Adrenal gland (tissue), 12 donors: Measurements from ENCODE around the gene KCNMB1. TPM values are rescaled to one million over a fixed set of nuclear protein-coding genes. Genes with fewer than 3 reads are reported as not detected.

ENCODE experiments used
- DNase-seq, 7 donors: peaks; one replicate each; pipeline ENCODE4 v3.0.0-alpha.2; 2019 to 2020
- H3K27ac ChIP-seq, 5 donors: fragments of 200-600 bp; sonication (generic) in 4 of 5; 1 replicate in 3 of 5; 2 replicates in 2 of 5; pipeline versions ENCODE4 v1.5.1 to v1.8.0; 2016 to 2020; ENCODE audit warnings: mild to moderate bottlenecking in 1 of 5
- H3K27me3 ChIP-seq: fragments of 200-600 bp; 2 replicates; pipeline ENCODE4 v1.8.0; 2021
- H3K36me3 ChIP-seq, 2 donors: fragments of 200-600 bp; replicated peaks in 1 of 2; 1 replicate in 1 of 2; 2 replicates in 1 of 2; pipeline versions ENCODE4 v1.5.1 to v1.8.0; 2018 to 2022
- H3K4me1 ChIP-seq, 2 donors: fragments of 200-600 bp; replicated peaks in 1 of 2; 1 replicate in 1 of 2; 2 replicates in 1 of 2; pipeline versions ENCODE4 v1.5.1 to v1.8.0; 2018 to 2021
- H3K4me3 ChIP-seq, 4 donors: fragments of 200-600 bp; sonication (generic) in 3 of 4; one replicate each; pipeline ENCODE4 v1.5.1; 2016 to 2018
- H3K9me3 ChIP-seq, 3 donors: fragments of 200-600 bp; sonication (generic) in 1 of 3; replicated peaks in 1 of 3; 1 replicate in 2 of 3; 2 replicates in 1 of 3; pipeline versions ENCODE4 v1.5.1 to v1.8.0; 2016 to 2021
- POLR2A ChIP-seq, 2 donors: fragments of 450-650 bp; IDR thresholded peaks; one replicate each; pipeline ENCODE4 v1.6.1; 2017; ENCODE audit warnings: antibody characterized with exemption in 2 of 2, mild to moderate bottlenecking in 2 of 2, moderate library complexity in 1 of 2
- WGBS, 4 donors: extraction: QIAGEN DNeasy Blood & Tissue Kit in 2 of 4; methylation state at CpG; one replicate each; pipeline versions ENCODE4 v1.1.5 to v1.1.7; 2013 to 2017; 5-methylcytosine and 5-hydroxymethylcytosine counted together
- intact Hi-C, 2 donors: fragments of 100-400 bp; cut with DNase I; formaldehyde crosslinking; loops; one replicate each; pipeline versions ENCODE4 v1.14.1 to v1.15.0; 2022 to 2023
- polyA plus RNA-seq, 3 donors: library from polyadenylated mRNA; stranded (reverse); fragments of 200-250 nt in 2 of 3; fragments of 350-450 nt in 1 of 3; fragmentation: Illumina TruSeq in 1 of 3; extraction: RNeasy Lipid Tissue Mini Kit (QIAGEN cat#74804) in 1 of 3; gene quantifications; one replicate each; pipeline ENCODE4 v1.2.3, GENCODE V29; 2013 to 2014
- total RNA-seq, 9 donors: library from RNA; depleted of rRNA in 4 of 9; stranded (reverse); fragments of >200 nt in 4 of 9; fragments of 120-200 nt in 1 of 9; fragmentation: NEBNext Ultra II Directional in 1 of 9; extraction: Animal tissue kit (Norgen Biotek cat#: 25700) in 1 of 9; gene quantifications; one replicate each; pipeline versions ENCODE4 v1.1.0 to v1.2.4, GENCODE V29; 2013 to 2023
- TF ChIP-seq, protein P1 (sequence below), 6 experiments: fragments of 450-650 bp in 4 of 6; fragments of 200-600 bp in 2 of 6; sonication (generic) in 1 of 6; IDR thresholded peaks; 1 replicate in 5 of 6; 2 replicates in 1 of 6; pipeline versions ENCODE4 v1.5.1 to v1.8.0; 2016 to 2021; ENCODE audit warnings: antibody characterized with exemption in 6 of 6, mild to moderate bottlenecking in 2 of 6, moderate library complexity in 1 of 6
- donor health status: healthy with polysubstance abuse.
- donor health status: Bipolar disorder and iron deficiency.
- donor health status: DM: yes; HTN: yes; CAD: no.
- donor health status: DM: no; HTN: no; CAD: no.
- donor health status: DM: no; HTN: no; CAD: no.
- donor health status: DM: yes; HTN: yes; CAD: no.

The KCNMB1 gene
- total and polyA plus RNA-seq, 12 donors: 0.11 to 3.2 (median 0.89) TPM

DNA sequence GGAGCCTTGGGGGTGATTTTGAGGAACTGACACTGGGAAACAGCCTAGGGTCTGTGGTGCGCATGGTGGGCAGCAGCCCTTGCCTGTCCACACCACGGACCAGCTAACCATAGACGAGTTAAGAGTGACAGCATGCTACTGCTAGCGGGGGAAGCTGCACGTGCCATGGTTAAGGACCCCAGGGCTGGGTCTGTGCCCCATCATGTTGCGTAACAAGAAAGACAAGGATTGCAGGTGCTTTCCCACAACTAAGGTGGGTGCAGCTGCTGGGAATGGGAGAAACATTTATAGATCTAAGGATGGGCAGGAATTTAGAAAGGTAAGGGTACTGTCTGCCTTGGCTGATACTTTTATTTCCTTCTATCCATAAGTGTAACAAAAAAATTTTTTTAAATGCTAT, 17.9 kb upstream of the KCNMB1 start:
- 75 to 84% (median 82%) methylated on average over 6 of the region's 6 CpGs for WGBS, 4 donors
- Histone ChIP-seq H3K36me3 (no peaks in the 10 kb centered on the region), H3K27me3 (no peaks in the 10 kb centered on the region), H3K27ac (no peak overlapping the region), H3K9me3 (no peaks in the 10 kb centered on the region), H3K4me1 (no peaks in the 10 kb centered on the region), H3K4me3 (no peak overlapping the region)
- TF ChIP-seq, protein P1, sequence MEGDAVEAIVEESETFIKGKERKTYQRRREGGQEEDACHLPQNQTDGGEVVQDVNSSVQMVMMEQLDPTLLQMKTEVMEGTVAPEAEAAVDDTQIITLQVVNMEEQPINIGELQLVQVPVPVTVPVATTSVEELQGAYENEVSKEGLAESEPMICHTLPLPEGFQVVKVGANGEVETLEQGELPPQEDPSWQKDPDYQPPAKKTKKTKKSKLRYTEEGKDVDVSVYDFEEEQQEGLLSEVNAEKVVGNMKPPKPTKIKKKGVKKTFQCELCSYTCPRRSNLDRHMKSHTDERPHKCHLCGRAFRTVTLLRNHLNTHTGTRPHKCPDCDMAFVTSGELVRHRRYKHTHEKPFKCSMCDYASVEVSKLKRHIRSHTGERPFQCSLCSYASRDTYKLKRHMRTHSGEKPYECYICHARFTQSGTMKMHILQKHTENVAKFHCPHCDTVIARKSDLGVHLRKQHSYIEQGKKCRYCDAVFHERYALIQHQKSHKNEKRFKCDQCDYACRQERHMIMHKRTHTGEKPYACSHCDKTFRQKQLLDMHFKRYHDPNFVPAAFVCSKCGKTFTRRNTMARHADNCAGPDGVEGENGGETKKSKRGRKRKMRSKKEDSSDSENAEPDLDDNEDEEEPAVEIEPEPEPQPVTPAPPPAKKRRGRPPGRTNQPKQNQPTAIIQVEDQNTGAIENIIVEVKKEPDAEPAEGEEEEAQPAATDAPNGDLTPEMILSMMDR (IDR thresholded peaks at IDR 0.05): no peak
- no peak for TF ChIP-seq POLR2A (IDR thresholded peaks at IDR 0.05)
- intact Hi-C loops: no loop called here
- no peak for DNase-seq

DNA sequence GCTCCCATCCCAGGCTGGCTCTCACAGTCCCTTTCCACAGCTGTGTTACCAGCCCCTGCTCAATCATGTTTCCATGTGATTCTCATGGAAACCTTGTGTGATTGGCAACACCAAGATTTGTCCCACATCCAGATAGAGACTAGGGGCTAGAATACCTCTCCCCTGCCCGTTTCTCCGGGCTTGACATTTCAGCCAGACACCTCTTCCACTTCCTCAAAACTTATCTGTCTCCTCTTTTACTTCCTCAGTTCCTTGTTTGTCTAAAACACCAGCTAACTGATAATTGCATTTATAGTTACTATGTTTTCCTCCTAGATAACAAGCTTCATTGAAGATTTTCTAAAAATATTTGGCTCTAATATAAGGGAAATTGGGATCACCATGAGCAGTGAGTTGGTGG, 16.6 kb upstream of the KCNMB1 start:
- intact Hi-C loops: no loop called here
- no peaks in the 10 kb centered on the region for H3K9me3 ChIP-seq
- 43 to 59% (median 50%) methylated on average over 2 of the region's 2 CpGs for WGBS, 4 donors

DNA sequence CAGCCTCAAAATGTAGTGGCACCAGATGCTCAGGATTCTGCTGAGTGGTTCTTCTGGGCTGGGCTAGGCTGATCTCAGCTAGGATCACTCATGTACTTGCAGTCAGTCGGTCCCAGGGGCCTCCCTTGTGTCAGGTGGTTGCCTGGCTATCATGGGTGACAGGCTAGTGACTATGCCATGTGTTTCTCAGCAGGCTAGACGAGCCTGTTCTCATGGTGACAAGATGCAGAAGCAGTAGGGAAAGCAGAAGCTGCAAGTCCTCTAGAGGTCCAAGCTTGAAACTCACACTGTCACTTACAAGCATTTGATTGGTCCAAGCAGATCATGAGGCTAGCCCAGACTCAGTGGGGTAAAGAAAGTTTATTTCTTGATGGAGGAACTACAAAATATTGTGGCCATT, 15.2 kb upstream of the KCNMB1 start:
- no peak overlapping the region for H3K4me3 ChIP-seq
- H3K36me3 ChIP-seq: no peaks in the 10 kb centered on the region
- DNase-seq: peak in 1 of 7 donors; percentile 27
- no peaks in the 10 kb centered on the region for H3K9me3 ChIP-seq
- H3K4me1 ChIP-seq: no peaks in the 10 kb centered on the region
- WGBS, 4 donors: 33 to 61% (median 47%) methylated on average over 1 to 2 of the region's 2 CpGs
- H3K27me3 ChIP-seq: no peaks in the 10 kb centered on the region
- no peak for TF ChIP-seq POLR2A (IDR thresholded peaks at IDR 0.05)
- TF ChIP-seq, protein P1 (IDR thresholded peaks at IDR 0.05): no peak
- intact Hi-C loops: no loop called here
- H3K27ac ChIP-seq: no peak overlapping the region

More for the DNA sequence above, 16.6 kb upstream of the KCNMB1 start:
- H3K4me1 ChIP-seq: no peaks in the 10 kb centered on the region
- H3K27ac ChIP-seq: no peak overlapping the region
- no peak overlapping the region for H3K4me3 ChIP-seq
- no peak for TF ChIP-seq POLR2A (IDR thresholded peaks at IDR 0.05)
- TF ChIP-seq, protein P1 (IDR thresholded peaks at IDR 0.05): no peak
- no peak for DNase-seq
- H3K27me3 ChIP-seq: no peaks in the 10 kb centered on the region
- no peaks in the 10 kb centered on the region for H3K36me3 ChIP-seq

DNA sequence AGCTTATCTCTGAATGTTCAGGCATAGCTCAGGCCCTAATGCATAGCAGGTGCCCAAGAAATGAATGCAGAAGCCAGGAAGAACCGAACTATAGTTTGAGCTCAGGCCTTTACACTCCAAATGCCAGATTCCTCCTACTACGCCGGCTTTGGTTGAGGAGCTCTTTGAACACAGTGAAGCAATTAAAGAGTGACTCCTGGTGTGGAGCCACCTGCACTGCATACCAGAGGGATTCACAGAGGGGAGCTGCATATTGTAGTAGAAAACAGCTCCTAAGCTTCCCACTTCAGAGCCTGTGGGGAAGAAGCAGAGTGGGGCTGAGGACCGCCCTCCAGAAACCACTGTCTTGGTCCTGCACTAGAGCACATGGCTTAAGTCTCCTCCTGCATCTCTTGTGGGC, 14.5 kb upstream of the KCNMB1 start:
- 74 to 81% (median 79%) methylated on average over 4 of the region's 4 CpGs for WGBS, 4 donors
- no peaks in the 10 kb centered on the region for H3K4me1 ChIP-seq
- TF ChIP-seq, protein P1 (IDR thresholded peaks at IDR 0.05): no peak
- no peak for TF ChIP-seq POLR2A (IDR thresholded peaks at IDR 0.05)

More for the DNA sequence above, 14.5 kb upstream of the KCNMB1 start:
- intact Hi-C loops: no loop called here
- Histone ChIP-seq H3K9me3 (no peaks in the 10 kb centered on the region), H3K27ac (no peak overlapping the region), H3K36me3 (no peaks in the 10 kb centered on the region), H3K4me3 (no peak overlapping the region), H3K27me3 (no peaks in the 10 kb centered on the region)
- DNase-seq: no peak
